MG63 (cell line): ENCODE measurements around the gene NPW. TPM values are rescaled to one million over a fixed set of nuclear protein-coding genes. Genes with fewer than 3 reads are reported as not detected.

ENCODE experiments used
- total RNA-seq: library from RNA; depleted of rRNA; stranded (reverse); fragments of >200 nt; shearing (Covaris generic); gene quantifications from 2 replicates; pipeline ENCODE4 v1.2.3, GENCODE V29; 2014; ENCODE audit warnings: low replicate concordance; rRNA removed

The NPW gene
- total RNA-seq, 1 experiment from 2014 or later = not detected

Other genes with a start within 250 kb of the NPW start
- gene NME3, start 248.2 kb upstream of the NPW start, total RNA-seq = 0.46 TPM in 1 of 2 replicates, not detected in the other
- 3.3 and 6.6 TPM in 2 replicates for gene EME2, start 247.0 kb upstream of the NPW start, total RNA-seq
- 225 and 308 TPM in 2 replicates for gene MRPS34, start 246.7 kb upstream of the NPW start, total RNA-seq
- 34.3 and 40.3 TPM in 2 replicates for gene SPSB3, start 237.2 kb upstream of the NPW start, total RNA-seq
- 156 and 163 TPM in 2 replicates for gene NUBP2, start 236.8 kb upstream of the NPW start, total RNA-seq
- not detected in 2 replicates for gene IGFALS, start 226.1 kb upstream of the NPW start, total RNA-seq
- gene HAGH, start 193.0 kb upstream of the NPW start, total RNA-seq = 120 and 186 TPM in 2 replicates
- gene FAHD1, start 192.6 kb upstream of the NPW start, total RNA-seq = 33.4 and 35.4 TPM in 2 replicates
- gene MEIOB, start 147.6 kb upstream of the NPW start, total RNA-seq = 21.6 and 71.1 TPM in 2 replicates
- not detected in 2 replicates for gene HS3ST6, start 101.4 kb upstream of the NPW start, total RNA-seq
- gene MSRB1, start 76.6 kb upstream of the NPW start, total RNA-seq = 99.5 and 116 TPM in 2 replicates
- gene RPL3L, start 65.1 kb upstream of the NPW start, total RNA-seq = not detected in 2 replicates
- gene NDUFB10, start 60.2 kb upstream of the NPW start, total RNA-seq = 406 and 819 TPM in 2 replicates
- gene RPS2, start 55.0 kb upstream of the NPW start, total RNA-seq = 8,634 and 16,603 TPM in 2 replicates
- not detected in 2 replicates for gene RNF151, start 52.9 kb upstream of the NPW start, total RNA-seq
- 75.4 and 134 TPM in 2 replicates for gene TBL3, start 47.7 kb upstream of the NPW start, total RNA-seq
- not detected in 2 replicates for gene NOXO1, start 38.3 kb upstream of the NPW start, total RNA-seq
- gene GFER, start 35.6 kb upstream of the NPW start, total RNA-seq = 39.9 and 64.5 TPM in 2 replicates
- 0.07 TPM in 1 of 2 replicates, not detected in the other for gene SYNGR3, start 29.8 kb upstream of the NPW start, total RNA-seq
- gene ZNF598, start 10.0 kb upstream of the NPW start, total RNA-seq = 75.0 and 86.5 TPM in 2 replicates
- gene NHERF2, start 7.1 kb downstream of the NPW start, total RNA-seq = 15.9 and 19.0 TPM in 2 replicates
- 57.1 and 74.7 TPM in 2 replicates for gene NTHL1, start 28.0 kb downstream of the NPW start, total RNA-seq
- gene TSC2, start 28.2 kb downstream of the NPW start, total RNA-seq = 24.1 and 64.4 TPM in 2 replicates
- 60.2 and 106 TPM in 2 replicates for gene PKD1, start 116.1 kb downstream of the NPW start, total RNA-seq
- not detected in 2 replicates for gene RAB26, start 128.8 kb downstream of the NPW start, total RNA-seq
- 68.0 and 111 TPM in 2 replicates for gene TRAF7, start 136.0 kb downstream of the NPW start, total RNA-seq
- 0.02 and 1.0 TPM in 2 replicates for gene CASKIN1, start 176.8 kb downstream of the NPW start, total RNA-seq
- gene MLST8, start 185.7 kb downstream of the NPW start, total RNA-seq = 29.0 and 42.6 TPM in 2 replicates
- 0.39 and 1.3 TPM in 2 replicates for gene BRICD5, start 191.1 kb downstream of the NPW start, total RNA-seq
- 31.7 and 43.8 TPM in 2 replicates for gene PGP, start 195.1 kb downstream of the NPW start, total RNA-seq
- gene E4F1, start 203.8 kb downstream of the NPW start, total RNA-seq = 43.2 and 56.5 TPM in 2 replicates
- gene DNASE1L2, start 216.7 kb downstream of the NPW start, total RNA-seq = 0.39 and 2.0 TPM in 2 replicates
- gene ECI1, start 231.8 kb downstream of the NPW start, total RNA-seq = 41.1 and 83.9 TPM in 2 replicates
- gene RNPS1, start 248.3 kb downstream of the NPW start, total RNA-seq = 130 and 133 TPM in 2 replicates